ENCODE data around the gene CUTA. TPM values are rescaled to one million over a fixed set of nuclear protein-coding genes. Genes with fewer than 3 reads are reported as not detected.
"Not testable (repeated sequence)": the region's sequence is repeated elsewhere in the genome, so short reads cannot be mapped to it uniquely, and the experiment has no call there.

Gene CUTA
- total RNA-seq, 1 donor from 2014 or later: 264 TPM

- no peaks in the 10 kb centered on the region for H3K9me3 Mint-ChIP-seq (ENCODE audit: low read depth)
- TF ChIP-seq, protein P1, sequence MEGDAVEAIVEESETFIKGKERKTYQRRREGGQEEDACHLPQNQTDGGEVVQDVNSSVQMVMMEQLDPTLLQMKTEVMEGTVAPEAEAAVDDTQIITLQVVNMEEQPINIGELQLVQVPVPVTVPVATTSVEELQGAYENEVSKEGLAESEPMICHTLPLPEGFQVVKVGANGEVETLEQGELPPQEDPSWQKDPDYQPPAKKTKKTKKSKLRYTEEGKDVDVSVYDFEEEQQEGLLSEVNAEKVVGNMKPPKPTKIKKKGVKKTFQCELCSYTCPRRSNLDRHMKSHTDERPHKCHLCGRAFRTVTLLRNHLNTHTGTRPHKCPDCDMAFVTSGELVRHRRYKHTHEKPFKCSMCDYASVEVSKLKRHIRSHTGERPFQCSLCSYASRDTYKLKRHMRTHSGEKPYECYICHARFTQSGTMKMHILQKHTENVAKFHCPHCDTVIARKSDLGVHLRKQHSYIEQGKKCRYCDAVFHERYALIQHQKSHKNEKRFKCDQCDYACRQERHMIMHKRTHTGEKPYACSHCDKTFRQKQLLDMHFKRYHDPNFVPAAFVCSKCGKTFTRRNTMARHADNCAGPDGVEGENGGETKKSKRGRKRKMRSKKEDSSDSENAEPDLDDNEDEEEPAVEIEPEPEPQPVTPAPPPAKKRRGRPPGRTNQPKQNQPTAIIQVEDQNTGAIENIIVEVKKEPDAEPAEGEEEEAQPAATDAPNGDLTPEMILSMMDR (IDR thresholded peaks at IDR 0.05; ENCODE audit: unreplicated experiment): no peak
- H3K4me3 Mint-ChIP-seq (ENCODE audit: low read depth): no peak overlapping the region
- H3K4me1 Mint-ChIP-seq (ENCODE audit: low read depth): peaks cover 2% of the 10 kb centered on the region
- no peaks in the 10 kb centered on the region for H3K36me3 Mint-ChIP-seq (ENCODE audit: insufficient read depth)
- H3K27me3 Mint-ChIP-seq: no peaks in the 10 kb centered on the region
- no peak overlapping the region for H3K27ac Mint-ChIP-seq
- DNase-seq (ENCODE audit: low spot score, unreplicated experiment): no peak
Measured at GRCh38 chr6:33383427-33384185, 34.3 kb downstream of the CUTA start.

DNA sequence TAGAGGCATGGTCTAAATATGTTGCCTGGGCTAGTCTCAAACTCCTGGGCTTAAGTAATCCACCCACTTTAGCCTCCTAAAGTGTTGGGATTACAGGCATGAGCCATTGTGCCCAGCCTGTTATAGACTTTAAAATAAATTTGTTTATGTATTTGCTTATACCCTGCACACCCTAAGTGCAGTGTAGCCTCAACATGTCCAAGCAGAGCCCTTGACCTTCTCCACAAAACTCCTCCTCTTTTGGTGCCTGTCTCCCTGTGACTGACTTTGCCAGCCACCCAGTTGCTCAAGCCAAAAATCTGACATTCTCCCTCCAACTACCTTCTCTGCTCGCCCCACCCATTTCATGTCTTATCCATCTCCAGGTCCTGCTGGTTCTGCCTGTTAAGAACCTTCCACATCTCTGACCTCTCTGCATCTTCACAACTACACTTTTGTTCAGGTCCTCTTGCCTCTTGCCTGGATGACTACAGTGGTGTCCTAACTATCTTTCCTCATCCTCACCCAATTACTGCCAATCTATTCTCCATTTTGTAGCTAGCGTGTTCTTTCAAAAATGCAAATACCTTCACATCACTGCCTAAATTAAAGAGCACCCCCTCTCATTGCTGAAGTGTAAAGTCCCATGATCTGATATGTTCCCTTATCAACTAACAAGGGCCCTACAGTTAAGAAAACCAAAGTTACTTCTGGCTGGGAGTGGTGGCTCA, 37.5 kb downstream of the CUTA start:
- H3K9me3 Mint-ChIP-seq (ENCODE audit: low read depth): no peaks in the 10 kb centered on the region
- H3K27ac Mint-ChIP-seq: no peak overlapping the region
- TF ChIP-seq, protein P1 (IDR thresholded peaks at IDR 0.05; ENCODE audit: unreplicated experiment): no peak

DNA sequence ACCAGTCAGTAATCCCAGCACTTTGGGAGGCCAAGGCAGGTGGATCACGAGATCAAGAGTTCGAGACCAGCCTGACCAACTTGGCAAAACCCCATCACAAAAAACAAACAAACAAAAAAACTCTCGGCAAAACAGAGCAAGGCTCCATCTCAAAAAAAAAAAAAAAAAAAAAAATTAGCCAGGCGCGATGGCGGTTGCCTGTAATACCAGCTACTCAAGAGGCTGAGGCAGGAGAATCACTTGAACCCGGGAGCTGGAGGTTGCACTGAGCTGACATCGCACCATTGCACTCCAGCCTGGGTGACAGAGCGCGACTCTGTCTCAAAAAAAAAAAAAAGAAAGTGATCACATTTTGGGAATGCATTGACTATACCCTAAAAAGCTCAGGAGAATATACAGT, 38.7 kb downstream of the CUTA start:
- not testable (repeated sequence) for H3K4me1 Mint-ChIP-seq (ENCODE audit: low read depth); H3K9me3 Mint-ChIP-seq (ENCODE audit: low read depth); DNase-seq (ENCODE audit: low spot score, unreplicated experiment); H3K36me3 Mint-ChIP-seq (ENCODE audit: insufficient read depth); H3K27me3 Mint-ChIP-seq; H3K27ac Mint-ChIP-seq; H3K4me3 Mint-ChIP-seq (ENCODE audit: low read depth)

More for the DNA sequence above, 37.5 kb downstream of the CUTA start:
- H3K4me1 Mint-ChIP-seq (ENCODE audit: low read depth): peaks cover 2% of the 10 kb centered on the region
- H3K36me3 Mint-ChIP-seq (ENCODE audit: insufficient read depth): no peaks in the 10 kb centered on the region
- no peak for DNase-seq (ENCODE audit: low spot score, unreplicated experiment)
- no peaks in the 10 kb centered on the region for H3K27me3 Mint-ChIP-seq
- H3K4me3 Mint-ChIP-seq (ENCODE audit: low read depth): no peak overlapping the region

GRCh38 chr6:33377171-33377570, 40.7 kb downstream of the CUTA start:
- no peak overlapping the region for H3K4me3 Mint-ChIP-seq (ENCODE audit: low read depth)
- DNase-seq (ENCODE audit: low spot score, unreplicated experiment): no peak
- no peak overlapping the region for H3K27ac Mint-ChIP-seq
- H3K4me1 Mint-ChIP-seq (ENCODE audit: low read depth): peaks cover 16% of the 10 kb centered on the region
- no peaks in the 10 kb centered on the region for H3K27me3 Mint-ChIP-seq
- H3K9me3 Mint-ChIP-seq (ENCODE audit: low read depth): no peaks in the 10 kb centered on the region
- TF ChIP-seq, protein P1 (IDR thresholded peaks at IDR 0.05; ENCODE audit: unreplicated experiment): no peak
- H3K36me3 Mint-ChIP-seq (ENCODE audit: insufficient read depth): no peaks in the 10 kb centered on the region

- Mint-ChIP-seq H3K4me1 (ENCODE audit: low read depth) (peaks cover 16% of the 10 kb centered on the region), H3K27me3 (no peaks in the 10 kb centered on the region), H3K9me3 (ENCODE audit: low read depth) (no peaks in the 10 kb centered on the region), H3K36me3 (ENCODE audit: insufficient read depth) (no peaks in the 10 kb centered on the region), H3K27ac (no peak overlapping the region), H3K4me3 (ENCODE audit: low read depth) (no peak overlapping the region)
- TF ChIP-seq, protein P1 (IDR thresholded peaks at IDR 0.05; ENCODE audit: unreplicated experiment): no peak
- DNase-seq (ENCODE audit: low spot score, unreplicated experiment): no peak
Measured at GRCh38 chr6:33375143-33375671, 42.7 kb downstream of the CUTA start.
